H1 (cell line): ENCODE measurements around the gene ZNF566. TPM values are rescaled to one million over a fixed set of nuclear protein-coding genes. Genes with fewer than 3 reads are reported as not detected.

Experiments used
- CTCF ChIA-PET: fragments of 300-600 bp; sonication (Branson Sonifier 250); formaldehyde crosslinking; loops from one replicate; lab custom pipeline; 2021; ENCODE audit not compliant: partially characterized antibody; lab: Charles Lee
- POLR2A ChIA-PET: fragments of 300-600 bp; sonication (Branson Sonifier 250); formaldehyde crosslinking; loops from one replicate; lab custom pipeline; 2021; ENCODE audit warnings: inconsistent platforms; ENCODE audit not compliant: partially characterized antibody; lab: Charles Lee
- DNase-seq, 2 experiments: peaks; one replicate each; pipeline versions ENCODE4 v3.0.0 to v3.0.0-alpha.2; 2010 to 2022; ENCODE audit warnings: low spot score in 2 of 2, low read depth in 1 of 2, mixed read lengths in 1 of 2
- FAIRE-seq: peaks from 2 replicates; lab custom pipeline; 2011; peaks lifted over from hg19 to GRCh38; lab: Jason Lieb, UNC
- H2AFZ ChIP-seq: 2 replicates; pipeline ENCODE4 v1.8.1; 2012; ENCODE audit warnings: low read length, inconsistent platforms
- H2AK5ac ChIP-seq: 2 replicates; pipeline ENCODE4 v1.6.1; 2013; ENCODE audit warnings: low read depth, low read length
- H2BK120ac ChIP-seq: replicated peaks from 2 replicates; pipeline ENCODE3; 2013; ENCODE audit warnings: low read depth, low read length, inconsistent platforms
- H2BK12ac ChIP-seq: 2 replicates; pipeline ENCODE4 v1.6.1; 2013; ENCODE audit warnings: low read depth, low read length
- H2BK15ac ChIP-seq: 2 replicates; pipeline ENCODE4 v1.6.1; 2013; ENCODE audit warnings: low read length
- H2BK20ac ChIP-seq: 2 replicates; pipeline ENCODE4 v1.6.1; 2013; ENCODE audit warnings: low read length
- H2BK5ac ChIP-seq: 2 replicates; pipeline ENCODE4 v1.6.1; 2013; ENCODE audit warnings: low read depth, low read length
- H3K14ac ChIP-seq: 2 replicates; pipeline ENCODE4 v1.6.1; 2013; ENCODE audit warnings: inconsistent platforms; ENCODE audit not compliant: insufficient read length
- H3K18ac ChIP-seq: 2 replicates; pipeline ENCODE4 v1.6.1; 2013; ENCODE audit warnings: low read length; ENCODE audit errors: extremely low read depth
- H3K23ac ChIP-seq: 2 replicates; pipeline ENCODE4 v1.6.1; 2013; ENCODE audit warnings: inconsistent platforms; ENCODE audit not compliant: insufficient read length
- H3K23me2 ChIP-seq: 2 replicates; pipeline ENCODE4 v1.6.1; 2013; ENCODE audit warnings: low read depth, low read length
- H3K27ac ChIP-seq: 2 replicates; pipeline ENCODE4 v1.6.1; 2011; ENCODE audit warnings: low read depth, low read length, inconsistent platforms
- H3K27me3 ChIP-seq, 4 experiments: replicated peaks in 1 of 4; 1 replicate in 1 of 4; 2 replicates in 3 of 4; pipeline versions ENCODE4 v1.6.1 to v1.8.1; 2011 to 2013; ENCODE audit warnings: low read length in 3 of 4, mild to moderate bottlenecking in 3 of 4, inconsistent platforms in 2 of 4, mixed read lengths in 2 of 4, moderate library complexity in 1 of 4; ENCODE audit not compliant: control insufficient read depth in 3 of 4, insufficient read depth in 3 of 4; ENCODE audit errors: extremely low read depth in 1 of 4
- H3K36me3 ChIP-seq, 4 experiments: 2 replicates each; pipeline versions ENCODE4 v1.6.1 to v1.8.1; 2011 to 2013; ENCODE audit warnings: mild to moderate bottlenecking in 4 of 4, low read length in 3 of 4, moderate library complexity in 2 of 4, control low read depth in 1 of 4, inconsistent platforms in 1 of 4; ENCODE audit not compliant: insufficient read depth in 4 of 4, control insufficient read depth in 2 of 4
- H3K4ac ChIP-seq: replicated peaks from 2 replicates; pipeline ENCODE3; 2013; ENCODE audit warnings: low read length, low read depth, mixed read lengths, inconsistent platforms; ENCODE audit not compliant: insufficient read length
- H3K4me1 ChIP-seq, 4 experiments: replicated peaks in 1 of 4; 1 replicate in 1 of 4; 2 replicates in 3 of 4; pipeline versions ENCODE4 v1.6.1 to v1.8.1; 2011 to 2013; ENCODE audit warnings: low read length in 3 of 4, inconsistent platforms in 2 of 4, mixed read lengths in 1 of 4; ENCODE audit not compliant: insufficient read depth in 4 of 4, control insufficient read depth in 3 of 4
- H3K4me2 ChIP-seq, 2 experiments: 2 replicates each; pipeline versions ENCODE4 v1.6.1 to v1.8.1; 2011 to 2013; ENCODE audit warnings: low read depth in 2 of 2, low read length in 2 of 2, control low read depth in 1 of 2, inconsistent platforms in 1 of 2, mild to moderate bottlenecking in 1 of 2; ENCODE audit not compliant: insufficient read depth in 1 of 2
- H3K4me3 ChIP-seq, 4 experiments: fragments of 200-600, 300-600 bp in 1 of 4; sonication (generic), shearing (Covaris generic), sonication (Bioruptor Twin) in 1 of 4; 2 replicates each; pipeline versions ENCODE4 v1.5.1 to v1.8.1; 2011 to 2016; ENCODE audit warnings: low read length in 4 of 4, low read depth in 3 of 4, control low read depth in 2 of 4, inconsistent platforms in 2 of 4, mild to moderate bottlenecking in 2 of 4, mixed read lengths in 1 of 4, moderate library complexity in 1 of 4; ENCODE audit not compliant: insufficient read depth in 2 of 4; ENCODE audit errors: extremely low read depth in 1 of 4
- H3K56ac ChIP-seq: replicated peaks from 2 replicates; pipeline ENCODE3; 2013; ENCODE audit warnings: low read depth, mild to moderate bottlenecking, mixed read lengths, low read length, inconsistent platforms; ENCODE audit not compliant: insufficient read length
- H3K79me1 ChIP-seq: 2 replicates; pipeline ENCODE4 v1.6.1; 2013; ENCODE audit warnings: low read depth, low read length, control low read depth
- H3K79me2 ChIP-seq, 2 experiments: 2 replicates each; pipeline versions ENCODE4 v1.6.1 to v1.8.1; 2012 to 2013; ENCODE audit warnings: low read length in 2 of 2, mild to moderate bottlenecking in 2 of 2, inconsistent platforms in 1 of 2; ENCODE audit not compliant: insufficient read depth in 2 of 2, control insufficient read depth in 1 of 2
- H3K9ac ChIP-seq, 4 experiments: replicated peaks in 1 of 4; 1 replicate in 1 of 4; 2 replicates in 3 of 4; pipeline versions ENCODE4 v1.6.1 to v1.8.1; 2011 to 2013; ENCODE audit warnings: low read depth in 3 of 4, low read length in 3 of 4, control low read depth in 2 of 4, mild to moderate bottlenecking in 2 of 4, moderate library complexity in 2 of 4, inconsistent platforms in 1 of 4; ENCODE audit errors: extremely low read depth in 1 of 4
- H3K9me3 ChIP-seq, 2 experiments: 2 replicates each; pipeline versions ENCODE4 v1.6.1 to v1.8.1; 2012 to 2013; ENCODE audit warnings: mild to moderate bottlenecking in 2 of 2, moderate library complexity in 2 of 2, control low read depth in 1 of 2, inconsistent platforms in 1 of 2, low read depth in 1 of 2, low read length in 1 of 2, mixed read lengths in 1 of 2; ENCODE audit not compliant: insufficient read depth in 2 of 2
- H4K20me1 ChIP-seq, 2 experiments: replicated peaks in 1 of 2; 2 replicates each; pipeline versions ENCODE3 to v1.8.1; 2011 to 2013; ENCODE audit warnings: inconsistent platforms in 2 of 2, low read length in 2 of 2, mild to moderate bottlenecking in 1 of 2; ENCODE audit not compliant: insufficient read depth in 2 of 2, control insufficient read depth in 1 of 2
- H4K5ac ChIP-seq: 2 replicates; pipeline ENCODE4 v1.6.1; 2013; ENCODE audit warnings: low read length, low read depth, mixed read lengths, inconsistent platforms; ENCODE audit not compliant: insufficient read length
- H4K8ac ChIP-seq: 2 replicates; pipeline ENCODE4 v1.8.0; 2013; ENCODE audit warnings: mild to moderate bottlenecking, moderate library complexity, low read length, inconsistent platforms; ENCODE audit not compliant: insufficient read depth; ENCODE audit errors: extremely low read depth
- H4K91ac ChIP-seq: replicated peaks from 2 replicates; pipeline ENCODE3; 2013; ENCODE audit warnings: low read length, mixed read lengths, inconsistent platforms; ENCODE audit not compliant: insufficient read length
- ATF2 ChIP-seq: IDR thresholded peaks from 2 replicates; pipeline ENCODE4 v1.6.1; 2012; ENCODE audit warnings: low read length, inconsistent platforms
- CTBP2 ChIP-seq: IDR thresholded peaks from 2 replicates; pipeline ENCODE4 v1.7.0; 2011; ENCODE audit warnings: borderline replicate concordance, mild to moderate bottlenecking, moderate library complexity, mixed read lengths, low read length; ENCODE audit not compliant: insufficient read depth, insufficient read length
- EZH2 ChIP-seq: fragments of 200-600 bp; sonication (generic); IDR thresholded peaks from 2 replicates; pipeline ENCODE4 v1.7.1; 2012; ENCODE audit warnings: low read depth, mild to moderate bottlenecking, moderate library complexity, low read length, inconsistent platforms; ENCODE audit not compliant: severe bottlenecking
- RBBP5 ChIP-seq: IDR thresholded peaks from 2 replicates; pipeline ENCODE4 v1.7.1; 2012; ENCODE audit warnings: low read depth, mild to moderate bottlenecking, inconsistent platforms, low read length, moderate library complexity, borderline replicate concordance
- SAP30 ChIP-seq: fragments of 300-600 bp; sonication (generic); IDR thresholded peaks from 2 replicates; pipeline ENCODE4 v1.7.1; 2012; ENCODE audit warnings: low read length, moderate library complexity, mild to moderate bottlenecking, inconsistent platforms; ENCODE audit not compliant: insufficient read depth, insufficient replicate concordance
- TAF1 ChIP-seq: IDR thresholded peaks from 2 replicates; pipeline ENCODE4 v1.6.1; 2011; ENCODE audit warnings: mild to moderate bottlenecking, low read depth, low read length
- TAF7 ChIP-seq: optimal IDR thresholded peaks from 2 replicates; pipeline ENCODE3; 2011; ENCODE audit warnings: low read depth, mild to moderate bottlenecking, inconsistent platforms, low read length, moderate library complexity, borderline replicate concordance
- YY1 ChIP-seq: IDR thresholded peaks from 2 replicates; pipeline ENCODE4 v1.6.1; 2011; ENCODE audit warnings: low read depth, mild to moderate bottlenecking, low read length
- WGBS, 2 experiments: shearing (Covaris generic) in 1 of 2; methylation state at CpG; one replicate each; pipeline versions ENCODE4 v1.1.6 to v1.1.7; 2013 to 2015; ENCODE audit warnings: low lambda C conversion rate in 2 of 2, mixed read lengths in 2 of 2, inconsistent platforms in 1 of 2, low coverage in 1 of 2, missing lambda C conversion rate in 1 of 2; ENCODE audit not compliant: insufficient replicate concordance in 2 of 2, insufficient coverage in 1 of 2, insufficient read length in 1 of 2; ENCODE audit errors: extremely low coverage in 1 of 2, missing lambda C conversion rate in 1 of 2; 5-methylcytosine and 5-hydroxymethylcytosine counted together
- polyA plus RNA-seq, 7 experiments: library from polyadenylated mRNA; depleted of rRNA in 3 of 7; stranded (reverse) in 5 of 7; unstranded in 2 of 7; fragments of >200 nt in 5 of 7; fragments of 200-250 nt in 2 of 7; gene quantifications; 1 replicate in 5 of 7; 2 replicates in 1 of 7; 4 replicates in 1 of 7; pipeline versions ENCODE4 v1.2.1 to v1.2.3, GENCODE V29; 2011 to 2013; ENCODE audit warnings: missing spikeins in 2 of 7, mixed read lengths in 2 of 7
- total RNA-seq: library from RNA; stranded (reverse); fragmentation: NEBNext Ultra II Directional; extraction: Animal tissue kit (Norgen Biotek cat#: 25700); gene quantifications from 2 replicates; pipeline ENCODE4 v1.2.1, GENCODE V29; 2021

ZNF566 gene
- total and polyA plus RNA-seq, 2 of the 8 experiments (the other 6 are each of a cell fraction or from before 2014, with no cell fraction given) = 6.9 to 16.6 TPM

- Histone ChIP-seq H3K23ac (no peak overlapping the region), H4K8ac (no peak overlapping the region), H2BK12ac (no peak overlapping the region), H3K56ac (no peak overlapping the region), H3K18ac (no peak overlapping the region), H3K27ac (no peak overlapping the region), H2BK5ac (no peak overlapping the region), H3K27me3 (no peaks in the 10 kb centered on the region), H3K14ac (no peak overlapping the region), H2BK20ac (no peak overlapping the region), H3K79me2 (no peaks in the 10 kb centered on the region), H2BK120ac (no peak overlapping the region), H4K20me1 (no peaks in the 10 kb centered on the region), H2AFZ (no peak overlapping the region), H3K4me1 (no peaks in the 10 kb centered on the region), H3K79me1 (no peaks in the 10 kb centered on the region), H3K4ac (no peak overlapping the region), H4K91ac (no peak overlapping the region), H3K36me3 (peaks cover 5 to 67% (median 43%) of the 10 kb centered on the region in 4 experiments; a peak in 6 of 8 replicates), H3K9ac (no peak overlapping the region), H2BK15ac (no peak overlapping the region), H3K9me3 (no peaks in the 10 kb centered on the region), H4K5ac (no peak overlapping the region), H3K4me2 (no peak overlapping the region), H2AK5ac (no peak overlapping the region), H3K23me2 (no peaks in the 10 kb centered on the region), H3K4me3 (no peak overlapping the region)
- no peak for FAIRE-seq
- TF ChIP-seq EZH2 (no peak), TAF7 (no peak), SAP30 (no peak), ATF2 (no peak), TAF1 (no peak), CTBP2 (no peak), RBBP5 (no peak), YY1 (no peak)
- CTCF ChIA-PET = interaction anchor here (0.6 kb wide), 1 partner anchor 17 kb away, joined by 3 read pairs; no protein-coding TSS in a partner anchor
- POLR2A ChIA-PET = interaction anchor here (1.2 to 2.0 kb wide), 2 partner anchors 27 to 84 kb away, joined by 3 to 5 read pairs; partner anchors contain the start of gene ZNF566
- DNase-seq = no peak
- 85% methylated on average over 3 of the region's 3 CpGs; no CpG with 5 or more reads in 1 of the 2 experiments for WGBS, 2 experiments
These were observed 84.9 kb downstream of the ZNF566 start for GRCh38 chr19:36404498-36404897.
